LNCAP (cell line): ENCODE data around the gene CBLB.

ENCODE experiments used
- TF ChIP-seq, protein P1 (sequence below): fragments of 450-650 bp; IDR thresholded peaks from 2 replicates; pipeline ENCODE4 v1.5.1; 2017; ENCODE audit warnings: mild to moderate bottlenecking

Gene CBLB

DNA sequence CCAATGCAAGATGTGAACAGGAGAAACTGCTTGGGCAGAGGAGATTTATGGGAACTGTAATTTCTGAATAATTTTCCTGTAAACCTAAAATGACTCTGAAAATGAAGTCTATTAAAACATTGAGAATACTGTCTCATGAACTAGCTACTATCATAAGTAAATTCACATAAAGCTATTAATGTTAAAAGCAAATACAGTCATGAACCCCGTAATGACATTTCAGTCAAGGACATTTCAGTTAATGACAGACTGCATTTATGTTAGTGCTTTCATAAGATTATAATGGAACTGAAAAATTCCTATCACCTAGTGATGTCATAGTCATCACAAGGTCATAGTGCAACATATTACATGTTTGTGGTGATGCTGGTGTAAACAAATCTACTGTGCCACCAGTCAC lies 17.2 kb downstream of the CBLB start:
- TF ChIP-seq, protein P1, sequence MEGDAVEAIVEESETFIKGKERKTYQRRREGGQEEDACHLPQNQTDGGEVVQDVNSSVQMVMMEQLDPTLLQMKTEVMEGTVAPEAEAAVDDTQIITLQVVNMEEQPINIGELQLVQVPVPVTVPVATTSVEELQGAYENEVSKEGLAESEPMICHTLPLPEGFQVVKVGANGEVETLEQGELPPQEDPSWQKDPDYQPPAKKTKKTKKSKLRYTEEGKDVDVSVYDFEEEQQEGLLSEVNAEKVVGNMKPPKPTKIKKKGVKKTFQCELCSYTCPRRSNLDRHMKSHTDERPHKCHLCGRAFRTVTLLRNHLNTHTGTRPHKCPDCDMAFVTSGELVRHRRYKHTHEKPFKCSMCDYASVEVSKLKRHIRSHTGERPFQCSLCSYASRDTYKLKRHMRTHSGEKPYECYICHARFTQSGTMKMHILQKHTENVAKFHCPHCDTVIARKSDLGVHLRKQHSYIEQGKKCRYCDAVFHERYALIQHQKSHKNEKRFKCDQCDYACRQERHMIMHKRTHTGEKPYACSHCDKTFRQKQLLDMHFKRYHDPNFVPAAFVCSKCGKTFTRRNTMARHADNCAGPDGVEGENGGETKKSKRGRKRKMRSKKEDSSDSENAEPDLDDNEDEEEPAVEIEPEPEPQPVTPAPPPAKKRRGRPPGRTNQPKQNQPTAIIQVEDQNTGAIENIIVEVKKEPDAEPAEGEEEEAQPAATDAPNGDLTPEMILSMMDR = no peak

- TF ChIP-seq, protein P1 = no peak
Measured at GRCh38 chr3:105851176-105851575, 17.6 kb downstream of the CBLB start.

DNA sequence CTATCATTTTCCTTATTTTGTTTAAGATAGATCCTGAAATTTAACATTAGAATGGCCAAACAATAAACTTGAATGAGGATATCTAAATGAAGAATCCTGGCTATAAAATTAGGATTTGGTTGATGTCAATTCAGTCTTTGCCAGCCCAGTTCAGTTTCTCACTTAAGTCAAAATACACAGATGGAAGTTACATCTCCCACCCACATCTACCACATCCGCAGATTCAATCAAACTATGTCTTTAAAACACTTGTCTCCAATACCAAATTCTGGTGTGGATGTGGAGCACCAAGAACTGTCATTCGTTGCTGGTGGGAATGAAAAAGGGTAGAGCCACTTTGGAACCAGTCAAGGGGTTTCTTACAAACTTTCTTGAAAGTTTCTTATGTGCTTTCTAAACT lies 18.2 kb downstream of the CBLB start:
- TF ChIP-seq, protein P1 = no peak

- TF ChIP-seq, protein P1 = no peak
Measured at GRCh38 chr3:105848821-105849220, 20.0 kb downstream of the CBLB start.

DNA sequence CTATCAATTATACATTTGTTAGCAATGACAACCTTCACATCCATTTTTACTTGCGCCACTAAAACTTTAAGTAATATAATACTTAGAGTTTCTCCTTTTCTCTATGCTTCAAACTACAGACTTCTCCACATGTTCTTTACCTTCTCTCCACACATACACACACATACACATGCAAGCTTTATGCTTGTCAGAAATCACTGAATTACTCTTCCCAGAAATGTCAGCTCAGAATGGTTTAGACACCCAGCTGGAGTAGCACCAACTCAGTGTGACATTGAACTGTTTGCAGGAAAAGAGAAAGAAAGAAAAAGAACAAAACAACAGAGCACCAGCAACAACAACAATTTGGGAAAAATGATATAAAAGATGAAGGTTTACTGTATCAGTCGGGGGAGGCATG lies 20.9 kb downstream of the CBLB start:
- TF ChIP-seq, protein P1 = no peak

DNA sequence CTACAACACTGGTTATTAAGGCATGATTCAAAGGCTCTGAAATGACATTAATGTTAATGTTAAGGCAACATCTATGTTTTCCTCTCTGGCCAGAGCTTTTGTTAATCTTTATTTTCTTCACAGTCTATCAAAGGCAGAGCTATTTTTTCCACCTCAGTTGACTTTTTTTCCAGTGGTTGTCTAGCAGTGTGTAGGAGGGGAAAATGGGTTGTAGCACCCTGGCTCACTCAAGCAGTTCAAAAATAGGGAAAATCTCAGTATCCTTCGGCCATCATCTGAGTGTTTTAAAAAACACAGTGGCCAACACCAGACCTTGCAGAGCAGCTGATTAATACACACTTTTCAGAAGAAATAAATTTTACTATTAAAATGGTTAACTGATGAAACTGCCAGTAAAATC lies 21.4 kb downstream of the CBLB start:
- TF ChIP-seq, protein P1 = no peak

GRCh38 chr3:105846809-105847208 lies 22.0 kb downstream of the CBLB start:
- TF ChIP-seq, protein P1 = no peak

GRCh38 chr3:105845488-105845887 lies 23.3 kb downstream of the CBLB start:
- TF ChIP-seq, protein P1 = no peak
